Heart left ventricle (tissue), 13 donors: ENCODE measurements around the gene KCNK7.

Experiments used
- POLR2A ChIP-seq, 2 donors: fragments of 450-650 bp; IDR thresholded peaks; one replicate each; pipeline ENCODE4 v1.6.1; 2017; ENCODE audit warnings: antibody characterized with exemption in 2 of 2, mild to moderate bottlenecking in 2 of 2, moderate library complexity in 2 of 2
- TF ChIP-seq, protein P1 (sequence below), 12 donors: fragments of 200-600 bp; sonication (generic) in 4 of 12; IDR thresholded peaks; one replicate each; pipeline versions ENCODE4 v1.5.0 to v1.8.0; 2018 to 2022; ENCODE audit warnings: antibody characterized with exemption in 12 of 12, mild to moderate bottlenecking in 5 of 12
- donor health status: ischemic (EF 13 %, LVEDD 7.1; RV severe dilation, severe dysfunction).
- donor health status: DM: no; HTN: yes; CAD: no.
- donor health status: DM: no; HTN: no; CAD: no.
- donor health status: ischemic (EF 25% LVEDD 6.9; RV normal size, moderate dysfunction).
- donor health status: ischemic (EF 25% LVEDD 5.7; RV mildly dilated, moderate dysfunction).
- donor health status: ischemic (EF 35%, LVEDD 5.7; RV mildly dilated, moderate dysfunction).
- donor health status: nonischemic (EF 11% LVEDD 7.7; RV severe dilation, severe dysfunction).
- donor health status: DM: yes; HTN: yes; CAD: no.
- donor health status: PGD.
- donor health status: ischemic (EF 29% LVEDD 5.4; RV normal size, mild dysfunction).
- donor health status: nonischemic (EF 23%, LVEDD 6.1; RV moderate dilation, normal function).

DNA sequence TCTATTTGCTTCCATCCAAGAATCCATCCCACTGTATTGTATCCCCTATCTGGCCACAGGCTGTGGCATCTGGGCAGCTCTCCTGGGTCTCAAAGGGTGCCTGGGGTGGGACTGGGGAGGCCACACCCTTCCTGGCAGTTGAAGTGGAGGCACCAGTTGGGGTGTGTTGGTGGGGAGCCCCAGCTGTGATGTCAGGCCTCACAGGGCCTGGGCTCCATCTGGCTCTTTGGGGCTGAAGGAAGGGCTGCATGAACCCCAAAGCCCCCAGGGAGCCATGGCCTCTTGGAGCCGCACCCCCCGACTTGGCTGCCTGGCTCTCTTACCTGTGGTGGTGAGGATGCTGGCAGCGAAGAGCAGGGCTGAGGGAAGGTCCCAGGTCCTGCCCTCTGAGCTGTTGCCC is 469 bp downstream of the KCNK7 start:
- TF ChIP-seq, protein P1, sequence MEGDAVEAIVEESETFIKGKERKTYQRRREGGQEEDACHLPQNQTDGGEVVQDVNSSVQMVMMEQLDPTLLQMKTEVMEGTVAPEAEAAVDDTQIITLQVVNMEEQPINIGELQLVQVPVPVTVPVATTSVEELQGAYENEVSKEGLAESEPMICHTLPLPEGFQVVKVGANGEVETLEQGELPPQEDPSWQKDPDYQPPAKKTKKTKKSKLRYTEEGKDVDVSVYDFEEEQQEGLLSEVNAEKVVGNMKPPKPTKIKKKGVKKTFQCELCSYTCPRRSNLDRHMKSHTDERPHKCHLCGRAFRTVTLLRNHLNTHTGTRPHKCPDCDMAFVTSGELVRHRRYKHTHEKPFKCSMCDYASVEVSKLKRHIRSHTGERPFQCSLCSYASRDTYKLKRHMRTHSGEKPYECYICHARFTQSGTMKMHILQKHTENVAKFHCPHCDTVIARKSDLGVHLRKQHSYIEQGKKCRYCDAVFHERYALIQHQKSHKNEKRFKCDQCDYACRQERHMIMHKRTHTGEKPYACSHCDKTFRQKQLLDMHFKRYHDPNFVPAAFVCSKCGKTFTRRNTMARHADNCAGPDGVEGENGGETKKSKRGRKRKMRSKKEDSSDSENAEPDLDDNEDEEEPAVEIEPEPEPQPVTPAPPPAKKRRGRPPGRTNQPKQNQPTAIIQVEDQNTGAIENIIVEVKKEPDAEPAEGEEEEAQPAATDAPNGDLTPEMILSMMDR (IDR thresholded peaks at IDR 0.05), result no peak
- TF ChIP-seq POLR2A (IDR thresholded peaks at IDR 0.05), result no peak
